Endothelial cell (in vitro differentiated cells): ENCODE results near the gene OR4N5. TPM values are rescaled to one million over a fixed set of nuclear protein-coding genes. Genes with fewer than 3 reads are reported as not detected.

ENCODE experiments used
- DNase-seq: peaks from one replicate; pipeline ENCODE4 v3.0.0; 2021; ENCODE audit warnings: low spot score
- H3K27ac Mint-ChIP-seq: one replicate; pipeline ENCODE4 v1.8.0; 2021; ENCODE audit warnings: mixed read lengths, inconsistent platforms; ENCODE audit not compliant: unreplicated experiment
- H3K27me3 Mint-ChIP-seq: one replicate; pipeline ENCODE4 v1.8.0; 2021; ENCODE audit warnings: mild to moderate bottlenecking, moderate library complexity, mixed read lengths, inconsistent platforms; ENCODE audit not compliant: unreplicated experiment
- H3K36me3 Mint-ChIP-seq: one replicate; pipeline ENCODE4 v1.8.0; 2021; ENCODE audit warnings: mild to moderate bottlenecking, low read depth, mixed read lengths, inconsistent platforms; ENCODE audit not compliant: unreplicated experiment
- H3K4me1 Mint-ChIP-seq: one replicate; pipeline ENCODE4 v1.8.0; 2021; ENCODE audit warnings: mild to moderate bottlenecking, mixed read lengths, inconsistent platforms; ENCODE audit not compliant: unreplicated experiment
- H3K4me3 Mint-ChIP-seq: one replicate; pipeline ENCODE4 v1.8.0; 2021; ENCODE audit warnings: mild to moderate bottlenecking, mixed read lengths, inconsistent platforms; ENCODE audit not compliant: unreplicated experiment
- H3K9me3 Mint-ChIP-seq: one replicate; pipeline ENCODE4 v1.8.0; 2021; ENCODE audit warnings: mixed read lengths, inconsistent platforms; ENCODE audit not compliant: unreplicated experiment
- total RNA-seq: library from RNA; stranded (reverse); fragmentation: NEBNext Ultra II Directional; extraction: Animal tissue kit (Norgen Biotek cat#: 25700); gene quantifications from one replicate; pipeline ENCODE4 v1.2.1, GENCODE V29; 2021; ENCODE audit not compliant: unreplicated experiment
- TF ChIP-seq, protein P1 (sequence below): fragments of 200-600 bp; sonication (generic); IDR thresholded peaks from one replicate; pipeline ENCODE4 v1.5.0; 2021; ENCODE audit warnings: antibody characterized with exemption; ENCODE audit not compliant: unreplicated experiment

The OR4N5 gene
- total RNA-seq, 1 donor from 2014 or later: not detected

DNA sequence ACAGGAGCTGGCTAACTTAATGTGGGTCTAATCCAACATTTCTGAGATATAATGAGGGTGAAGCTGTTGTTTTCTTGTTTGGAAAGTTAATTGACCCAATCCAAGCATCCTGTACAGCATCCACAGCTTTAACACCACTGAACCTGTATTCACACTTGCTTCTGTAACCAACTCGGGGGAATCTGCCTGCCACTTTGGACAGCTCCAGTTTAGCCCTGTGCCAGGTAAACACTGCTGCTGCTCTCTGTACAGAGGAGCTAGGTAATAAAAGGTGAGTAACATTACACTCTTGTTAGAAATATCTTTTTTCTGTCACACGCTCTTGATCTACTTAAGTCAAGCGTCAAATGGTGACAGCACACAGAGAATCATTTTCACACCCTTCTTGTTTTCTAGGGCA, 52.8 kb downstream of the OR4N5 start:
- Mint-ChIP-seq H3K9me3 (peaks cover 39% of the 10 kb centered on the region), H3K4me1 (no peaks in the 10 kb centered on the region), H3K27ac (no peak overlapping the region), H3K4me3 (no peak overlapping the region), H3K27me3 (no peaks in the 10 kb centered on the region), H3K36me3 (peaks cover 8% of the 10 kb centered on the region)
- no peak for DNase-seq
- TF ChIP-seq, protein P1, sequence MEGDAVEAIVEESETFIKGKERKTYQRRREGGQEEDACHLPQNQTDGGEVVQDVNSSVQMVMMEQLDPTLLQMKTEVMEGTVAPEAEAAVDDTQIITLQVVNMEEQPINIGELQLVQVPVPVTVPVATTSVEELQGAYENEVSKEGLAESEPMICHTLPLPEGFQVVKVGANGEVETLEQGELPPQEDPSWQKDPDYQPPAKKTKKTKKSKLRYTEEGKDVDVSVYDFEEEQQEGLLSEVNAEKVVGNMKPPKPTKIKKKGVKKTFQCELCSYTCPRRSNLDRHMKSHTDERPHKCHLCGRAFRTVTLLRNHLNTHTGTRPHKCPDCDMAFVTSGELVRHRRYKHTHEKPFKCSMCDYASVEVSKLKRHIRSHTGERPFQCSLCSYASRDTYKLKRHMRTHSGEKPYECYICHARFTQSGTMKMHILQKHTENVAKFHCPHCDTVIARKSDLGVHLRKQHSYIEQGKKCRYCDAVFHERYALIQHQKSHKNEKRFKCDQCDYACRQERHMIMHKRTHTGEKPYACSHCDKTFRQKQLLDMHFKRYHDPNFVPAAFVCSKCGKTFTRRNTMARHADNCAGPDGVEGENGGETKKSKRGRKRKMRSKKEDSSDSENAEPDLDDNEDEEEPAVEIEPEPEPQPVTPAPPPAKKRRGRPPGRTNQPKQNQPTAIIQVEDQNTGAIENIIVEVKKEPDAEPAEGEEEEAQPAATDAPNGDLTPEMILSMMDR: no peak

DNA sequence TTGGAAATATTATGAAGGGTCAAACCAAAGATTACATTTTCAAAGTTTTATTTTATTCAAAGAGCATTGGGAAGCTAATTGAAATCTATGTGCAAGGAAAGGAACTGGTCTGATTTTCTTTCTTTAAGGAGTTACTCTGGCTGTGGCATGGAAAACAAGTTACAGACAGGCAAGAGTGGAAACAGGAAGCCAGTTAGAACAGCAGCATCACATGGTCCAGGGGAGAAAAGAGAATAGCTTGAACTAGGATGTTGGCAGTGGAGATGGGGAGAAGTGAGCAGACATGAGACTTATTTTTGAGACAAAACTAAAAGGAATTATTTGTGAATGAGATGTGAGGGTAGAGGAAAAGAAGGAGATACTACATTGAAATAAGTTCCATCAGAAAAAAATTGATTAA, 55.5 kb downstream of the OR4N5 start:
- no peak for DNase-seq
- H3K9me3 Mint-ChIP-seq: peaks cover 31% of the 10 kb centered on the region
- no peak overlapping the region for H3K4me3 Mint-ChIP-seq
- TF ChIP-seq, protein P1: no peak
- H3K36me3 Mint-ChIP-seq: peaks cover 5% of the 10 kb centered on the region
- H3K27me3 Mint-ChIP-seq: no peaks in the 10 kb centered on the region
- no peaks in the 10 kb centered on the region for H3K4me1 Mint-ChIP-seq
- no peak overlapping the region for H3K27ac Mint-ChIP-seq

Other genes with a start within 250 kb of the OR4N5 start
- gene OR4K5, start 218.2 kb upstream of the OR4N5 start, total RNA-seq: not detected
- gene OR4K1, start 207.9 kb upstream of the OR4N5 start, total RNA-seq: not detected
- not detected for gene OR4K15, start 163.2 kb upstream of the OR4N5 start, total RNA-seq
- not detected for gene OR4Q2, start 136.7 kb upstream of the OR4N5 start, total RNA-seq
- not detected for gene OR4K14, start 119.5 kb upstream of the OR4N5 start, total RNA-seq
- gene OR4K13, start 102.8 kb upstream of the OR4N5 start, total RNA-seq: not detected
- not detected for gene OR4L1, start 78.8 kb upstream of the OR4N5 start, total RNA-seq
- not detected for gene OR4K17, start 28.1 kb upstream of the OR4N5 start, total RNA-seq
- gene OR11G2, start 52.1 kb downstream of the OR4N5 start, total RNA-seq: not detected
- gene OR11H6, start 84.9 kb downstream of the OR4N5 start, total RNA-seq: not detected
- not detected for gene OR11H7, start 90.2 kb downstream of the OR4N5 start, total RNA-seq
- not detected for gene OR11H4, start 100.5 kb downstream of the OR4N5 start, total RNA-seq
- 14.3 TPM for gene TTC5, start 167.1 kb downstream of the OR4N5 start, total RNA-seq
- gene CCNB1IP1, start 194.5 kb downstream of the OR4N5 start, total RNA-seq: 91.1 TPM
- gene PARP2, start 204.8 kb downstream of the OR4N5 start, total RNA-seq: 24.4 TPM